ENCODE data around the gene NOXRED1.

GRCh38 chr14:77403768-77404167 is 19.6 kb downstream of the NOXRED1 start:
- TF ChIP-seq POLR2A (IDR thresholded peaks at IDR 0.05): no peak
- TF ChIP-seq, protein P1, sequence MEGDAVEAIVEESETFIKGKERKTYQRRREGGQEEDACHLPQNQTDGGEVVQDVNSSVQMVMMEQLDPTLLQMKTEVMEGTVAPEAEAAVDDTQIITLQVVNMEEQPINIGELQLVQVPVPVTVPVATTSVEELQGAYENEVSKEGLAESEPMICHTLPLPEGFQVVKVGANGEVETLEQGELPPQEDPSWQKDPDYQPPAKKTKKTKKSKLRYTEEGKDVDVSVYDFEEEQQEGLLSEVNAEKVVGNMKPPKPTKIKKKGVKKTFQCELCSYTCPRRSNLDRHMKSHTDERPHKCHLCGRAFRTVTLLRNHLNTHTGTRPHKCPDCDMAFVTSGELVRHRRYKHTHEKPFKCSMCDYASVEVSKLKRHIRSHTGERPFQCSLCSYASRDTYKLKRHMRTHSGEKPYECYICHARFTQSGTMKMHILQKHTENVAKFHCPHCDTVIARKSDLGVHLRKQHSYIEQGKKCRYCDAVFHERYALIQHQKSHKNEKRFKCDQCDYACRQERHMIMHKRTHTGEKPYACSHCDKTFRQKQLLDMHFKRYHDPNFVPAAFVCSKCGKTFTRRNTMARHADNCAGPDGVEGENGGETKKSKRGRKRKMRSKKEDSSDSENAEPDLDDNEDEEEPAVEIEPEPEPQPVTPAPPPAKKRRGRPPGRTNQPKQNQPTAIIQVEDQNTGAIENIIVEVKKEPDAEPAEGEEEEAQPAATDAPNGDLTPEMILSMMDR (IDR thresholded peaks at IDR 0.05): no peak

Data from thyroid gland (tissue), 4 donors.